ENCODE measurements around the gene TMCC1. TPM values are rescaled to one million over a fixed set of nuclear protein-coding genes. Genes with fewer than 3 reads are reported as not detected.

The TMCC1 gene
- total and polyA plus RNA-seq, 4 donors = 10.2 to 60.0 (median 11.0) TPM

GRCh38 chr3:129927072-129927471, 33.6 kb upstream of the TMCC1 start:
- WGBS = 59% methylated on average over 5 of the region's 5 CpGs
- Histone ChIP-seq H3K27me3 (ENCODE audit: control insufficient read depth in 4 of 4, insufficient read depth in 4 of 4, low read length in 3 of 4) (no peaks in the 10 kb centered on the region), H3K4me1 (ENCODE audit: control insufficient read depth in 4 of 4, insufficient read depth in 4 of 4, low read length in 3 of 4) (no peaks in the 10 kb centered on the region), H3K9ac (ENCODE audit: low read depth in 1 of 2, low read length in 2 of 2) (no peak overlapping the region), H3K9me3 (ENCODE audit: control insufficient read depth in 4 of 4, low read length in 3 of 4) (peaks cover 0 to 5% (median 3%) of the 10 kb centered on the region in 4 donors), H3K36me3 (ENCODE audit: control insufficient read depth in 4 of 4, insufficient read depth in 3 of 4, low read depth in 1 of 4, low read length in 3 of 4) (no peaks in the 10 kb centered on the region), H3K4me3 (ENCODE audit: low read depth in 1 of 3, low read length in 3 of 3) (no peak overlapping the region), H3K27ac (ENCODE audit: low read depth in 1 of 2, low read length in 2 of 2) (no peak overlapping the region)
- no peak for DNase-seq (ENCODE audit: low spot score)
- TF ChIP-seq MAX (IDR thresholded peaks at IDR 0.05) = no peak
- TF ChIP-seq ATF3 (IDR thresholded peaks at IDR 0.05) = no peak
- no peak for TF ChIP-seq NR2F2 (IDR thresholded peaks at IDR 0.05)
- TF ChIP-seq HNF4G (IDR thresholded peaks at IDR 0.05) = no peak
- no peak for TF ChIP-seq EGR1 (IDR thresholded peaks at IDR 0.05; ENCODE audit: low read depth in 2 of 2)

- Histone ChIP-seq H3K4me3 (ENCODE audit: low read depth in 1 of 3, low read length in 3 of 3) (no peak overlapping the region), H3K9ac (ENCODE audit: low read depth in 1 of 2, low read length in 2 of 2) (no peak overlapping the region), H3K27me3 (ENCODE audit: control insufficient read depth in 4 of 4, insufficient read depth in 4 of 4, low read length in 3 of 4) (no peaks in the 10 kb centered on the region), H3K4me1 (ENCODE audit: control insufficient read depth in 4 of 4, insufficient read depth in 4 of 4, low read length in 3 of 4) (no peaks in the 10 kb centered on the region), H3K9me3 (ENCODE audit: control insufficient read depth in 4 of 4, low read length in 3 of 4) (peaks cover 12 to 25% (median 22%) of the 10 kb centered on the region in 4 donors), H3K27ac (ENCODE audit: low read depth in 1 of 2, low read length in 2 of 2) (no peak overlapping the region), H3K36me3 (ENCODE audit: control insufficient read depth in 4 of 4, insufficient read depth in 3 of 4, low read depth in 1 of 4, low read length in 3 of 4) (no peaks in the 10 kb centered on the region)
- no peak for TF ChIP-seq HNF4A (conservative IDR thresholded peaks at IDR 0.05)
- no peak for TF ChIP-seq EGR1 (IDR thresholded peaks at IDR 0.05; ENCODE audit: low read depth in 2 of 2)
- no peak for TF ChIP-seq YY1 (IDR thresholded peaks at IDR 0.05)
- no peak for TF ChIP-seq FOXA2 (IDR thresholded peaks at IDR 0.05)
- no peak for TF ChIP-seq MAX (IDR thresholded peaks at IDR 0.05)
- no peak for TF ChIP-seq RAD21 (IDR thresholded peaks at IDR 0.05)
- no peak for TF ChIP-seq SP1 (IDR thresholded peaks at IDR 0.05)
- TF ChIP-seq ZBTB33 (IDR thresholded peaks at IDR 0.05) = no peak
- no peak for TF ChIP-seq RXRA (IDR thresholded peaks at IDR 0.05)
- TF ChIP-seq REST (IDR thresholded peaks at IDR 0.05) = no peak
- TF ChIP-seq HNF4G (IDR thresholded peaks at IDR 0.05) = no peak
- TF ChIP-seq CTCF (IDR thresholded peaks at IDR 0.05; ENCODE audit: low read depth, low read length, missing input control) = no peak
- no peak for TF ChIP-seq GABPA (IDR thresholded peaks at IDR 0.05 in 1 of 2, conservative IDR thresholded peaks at IDR 0.05 in 1 of 2)
- TF ChIP-seq JUND (IDR thresholded peaks at IDR 0.05) = no peak
- TF ChIP-seq FOXA1 (IDR thresholded peaks at IDR 0.05) = no peak
- TF ChIP-seq TAF1 (conservative IDR thresholded peaks at IDR 0.05) = no peak
- no peak for TF ChIP-seq ATF3 (IDR thresholded peaks at IDR 0.05)
- DNase-seq (ENCODE audit: low spot score) = no peak
- WGBS = 88% methylated on average over 1 of the region's 1 CpG
These were observed 26.3 kb upstream of the TMCC1 start for GRCh38 chr3:129919806-129920205.

Measured in liver (tissue), 9 donors.